Large intestine (tissue), 3 donors: Measurements from ENCODE around the gene TMCC2. TPM values are rescaled to one million over a fixed set of nuclear protein-coding genes. Genes with fewer than 3 reads are reported as not detected.
A peak's percentile ranks its signal among the peaks of the same experiment; 100 is the strongest.
"Not testable (repeated sequence)": the region's sequence is repeated elsewhere in the genome, so short reads cannot be mapped to it uniquely, and the experiment has no call there.

Experiments used
- DNase-seq, 2 donors: peaks; one replicate each; pipeline versions ENCODE4 v3.0.0 to v3.0.0-alpha.2; 2013
- H3K27ac ChIP-seq: one replicate; pipeline ENCODE4 v1.5.1; 2013; ENCODE audit warnings: low read length
- H3K27me3 ChIP-seq: 2 replicates; pipeline ENCODE4 v1.6.1; 2013; ENCODE audit warnings: low read length; ENCODE audit not compliant: control insufficient read depth, insufficient read depth
- H3K36me3 ChIP-seq: 2 replicates; pipeline ENCODE4 v1.6.1; 2013; ENCODE audit warnings: low read length; ENCODE audit not compliant: control insufficient read depth, insufficient read depth
- H3K4me1 ChIP-seq: one replicate; pipeline ENCODE4 v1.6.1; 2013; ENCODE audit warnings: low read length; ENCODE audit not compliant: control insufficient read depth, insufficient read depth
- H3K4me3 ChIP-seq: one replicate; pipeline ENCODE4 v1.5.1; 2013; ENCODE audit warnings: low read length
- H3K9me3 ChIP-seq: one replicate; pipeline ENCODE4 v1.6.1; 2013; ENCODE audit warnings: mild to moderate bottlenecking, low read depth, low read length, moderate library complexity; ENCODE audit not compliant: control insufficient read depth
- WGBS: methylation state at CpG from one replicate; pipeline ENCODE4 v1.1.5; 2013; ENCODE audit warnings: low lambda C conversion rate; ENCODE audit not compliant: insufficient coverage; 5-methylcytosine and 5-hydroxymethylcytosine counted together
- polyA plus RNA-seq: library from polyadenylated mRNA; unstranded; fragments of 120-200 nt; gene quantifications from one replicate; pipeline ENCODE4 v1.2.1, GENCODE V29; 2013

TMCC2 gene
- polyA plus RNA-seq, 1 donor = 6.2 TPM

DNA sequence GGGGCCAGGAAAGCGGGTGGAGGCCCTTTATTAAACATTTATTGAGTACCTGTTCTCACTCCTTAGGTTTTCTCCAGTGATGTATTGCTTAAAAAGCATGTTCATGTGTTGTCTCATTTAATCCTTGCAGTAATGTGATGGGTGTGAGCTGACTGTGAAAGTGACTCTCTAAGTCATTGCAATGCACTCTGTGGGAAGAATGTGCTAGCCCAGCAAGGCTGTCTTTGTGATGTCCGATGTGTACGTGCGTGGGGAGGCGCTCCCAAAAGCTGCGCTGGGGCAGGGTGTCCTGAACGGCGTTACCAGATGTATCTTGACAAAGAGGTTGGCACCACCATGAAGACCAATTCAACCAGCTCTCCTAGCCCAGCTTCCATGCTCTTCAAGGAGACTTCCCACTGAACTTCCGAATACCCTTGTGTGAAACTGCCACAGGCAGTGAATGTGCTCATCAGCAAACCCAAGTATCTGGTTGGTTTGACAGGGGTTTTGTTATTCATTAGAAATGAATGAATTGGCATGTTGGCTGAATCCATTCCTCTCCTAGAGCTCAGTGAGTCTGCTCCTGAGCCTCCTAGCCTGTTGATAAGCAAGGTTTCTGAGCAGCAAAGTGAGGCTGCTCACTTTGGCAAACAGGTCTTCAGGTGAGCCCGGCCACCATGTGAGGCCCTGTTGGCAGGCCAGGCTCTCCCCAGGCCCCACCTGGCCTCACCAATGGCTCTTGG, 65.8 kb downstream of the TMCC2 start:
- no peaks in the 10 kb centered on the region for H3K36me3 ChIP-seq
- whole genome bisulfite sequencing = no CpG with 5 or more reads among the region's 10 CpGs
- peak overlapping the region; percentile 68 for H3K27ac ChIP-seq
- H3K9me3 ChIP-seq = no peaks in the 10 kb centered on the region
- no peak overlapping the region for H3K4me3 ChIP-seq
- H3K27me3 ChIP-seq = no peaks in the 10 kb centered on the region
- no peak for DNase-seq
- peaks cover 26% of the 10 kb centered on the region for H3K4me1 ChIP-seq

DNA sequence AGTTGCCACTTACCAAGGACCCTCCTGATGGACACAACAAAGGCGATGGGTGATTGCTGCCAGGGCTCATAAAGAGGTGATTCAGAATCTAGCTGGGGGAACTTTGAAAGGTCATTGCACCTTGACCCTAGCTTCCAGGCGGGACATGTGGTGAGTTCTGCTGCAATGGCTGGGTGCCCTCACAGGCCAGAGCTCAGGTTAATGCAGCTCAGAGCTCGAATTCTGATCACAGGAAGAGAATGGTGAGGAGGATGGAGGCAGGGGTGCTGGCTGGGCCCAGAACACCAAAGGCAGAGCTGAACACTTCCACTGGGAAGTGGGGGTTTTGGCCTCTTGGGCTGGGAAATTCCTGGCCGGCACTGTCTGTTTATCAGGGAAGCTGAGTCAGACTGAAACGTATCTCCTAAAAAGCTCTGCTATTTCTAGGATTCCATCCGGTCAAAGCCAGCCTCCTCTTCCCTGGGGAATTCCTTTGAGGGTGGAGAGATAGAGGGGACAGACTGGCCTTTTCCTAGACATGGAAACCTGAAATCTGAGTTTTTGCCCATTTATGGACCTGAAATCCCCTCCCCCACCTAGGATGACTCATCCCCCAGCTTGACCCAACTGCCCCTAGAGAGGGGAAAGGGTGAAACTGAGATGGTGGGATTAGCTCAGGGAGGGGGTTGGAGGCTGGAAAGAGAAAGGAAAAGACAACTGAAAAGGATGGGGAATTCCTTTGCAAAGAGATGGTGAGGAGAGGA, 66.6 kb downstream of the TMCC2 start:
- Histone ChIP-seq H3K27me3 (no peaks in the 10 kb centered on the region), H3K9me3 (no peaks in the 10 kb centered on the region), H3K36me3 (no peaks in the 10 kb centered on the region), H3K27ac (peak overlapping the region; percentile 68), H3K4me3 (no peak overlapping the region), H3K4me1 (peaks cover 26% of the 10 kb centered on the region)
- WGBS = no CpG with 5 or more reads among the region's 6 CpGs
- DNase-seq = peak; percentile 60 to 83

DNA sequence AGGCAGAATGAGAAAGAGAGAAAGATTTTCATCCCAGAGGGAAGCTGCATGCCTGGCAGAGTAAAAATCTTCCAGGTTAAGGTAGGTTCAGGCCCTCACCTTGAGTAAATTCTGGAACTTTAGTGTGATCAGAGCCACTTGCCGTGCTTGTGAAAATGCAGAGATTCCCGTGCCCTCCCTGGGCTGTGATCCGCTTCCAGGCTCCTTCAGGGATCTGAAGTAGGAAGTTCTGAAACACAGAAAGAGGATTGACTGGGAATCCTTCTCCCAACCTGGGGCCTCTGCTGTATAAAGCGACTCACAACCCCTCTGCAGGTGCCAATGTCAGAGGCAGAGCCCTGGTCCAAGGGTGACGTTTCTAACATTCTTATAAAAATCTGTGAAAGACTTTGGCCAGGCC, 67.2 kb downstream of the TMCC2 start:
- no CpG with 5 or more reads among the region's 5 CpGs for WGBS
- no peaks in the 10 kb centered on the region for H3K36me3 ChIP-seq
- H3K4me1 ChIP-seq = peaks cover 26% of the 10 kb centered on the region
- H3K4me3 ChIP-seq = no peak overlapping the region
- no peaks in the 10 kb centered on the region for H3K9me3 ChIP-seq
- no peaks in the 10 kb centered on the region for H3K27me3 ChIP-seq
- no peak for DNase-seq
- peak overlapping the region; percentile 68 for H3K27ac ChIP-seq

DNA sequence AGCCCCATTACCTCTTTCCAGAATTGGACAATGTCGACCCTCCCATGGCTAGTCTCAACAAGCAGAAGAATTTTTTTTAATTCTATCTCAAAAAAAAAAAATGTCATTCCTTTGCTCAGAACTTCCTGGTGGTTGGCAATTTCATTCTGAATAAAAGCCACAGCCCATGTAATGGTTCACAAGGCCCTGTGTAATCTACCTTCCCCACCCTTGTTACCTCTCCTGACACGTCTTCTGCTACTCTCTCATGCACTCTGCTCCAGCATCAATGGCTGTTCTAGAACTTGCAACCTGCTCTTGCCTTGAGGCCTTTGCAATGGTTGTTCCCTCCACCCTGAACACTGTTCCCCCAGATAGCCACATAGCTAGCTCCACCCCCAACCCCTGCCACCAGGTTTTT, 68.4 kb downstream of the TMCC2 start:
- WGBS = 67% methylated on average over 1 of the region's 2 CpGs

DNA sequence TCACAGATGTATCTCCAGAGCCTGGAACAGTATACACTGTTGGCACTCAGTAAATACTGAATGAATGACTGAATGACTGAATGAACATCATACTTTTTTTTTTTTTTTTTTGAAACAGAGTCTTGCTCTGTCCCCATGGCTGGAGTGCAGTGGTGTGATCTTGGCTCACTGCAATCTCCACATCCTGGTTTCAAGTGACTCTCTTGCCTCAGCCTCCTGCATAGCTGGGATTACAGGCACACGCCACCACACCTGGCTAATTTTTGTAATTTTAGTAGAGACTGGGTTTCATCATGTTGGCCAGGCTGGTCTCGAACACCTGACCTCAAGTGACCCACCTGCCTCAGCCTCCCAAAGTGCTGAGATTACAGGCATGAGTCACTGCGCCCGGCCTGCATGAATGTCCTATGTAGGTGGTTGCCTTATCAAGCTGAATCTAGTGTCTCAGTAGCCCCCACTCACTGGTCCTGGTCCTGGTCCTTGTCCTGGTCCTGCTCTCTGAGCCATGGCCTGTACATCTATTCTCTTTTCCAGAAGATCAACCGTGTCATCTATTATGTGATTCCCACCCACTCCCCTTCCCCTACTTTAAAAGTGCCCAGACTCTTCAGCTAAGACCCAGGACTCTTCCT, 69.9 kb downstream of the TMCC2 start:
- 88% methylated on average over 1 of the region's 5 CpGs for whole genome bisulfite sequencing
- not testable (repeated sequence) for H3K27ac ChIP-seq, H3K27me3 ChIP-seq, DNase-seq, H3K9me3 ChIP-seq, H3K36me3 ChIP-seq, H3K4me3 ChIP-seq
- peaks cover 46% of the 10 kb centered on the region for H3K4me1 ChIP-seq

More for the DNA sequence above, 68.4 kb downstream of the TMCC2 start:
- no peaks in the 10 kb centered on the region for H3K36me3 ChIP-seq
- H3K9me3 ChIP-seq = no peaks in the 10 kb centered on the region
- H3K4me1 ChIP-seq = peaks cover 32% of the 10 kb centered on the region
- no peak for DNase-seq
- H3K4me3 ChIP-seq = no peak overlapping the region
- H3K27ac ChIP-seq = no peak overlapping the region
- H3K27me3 ChIP-seq = no peaks in the 10 kb centered on the region

DNA sequence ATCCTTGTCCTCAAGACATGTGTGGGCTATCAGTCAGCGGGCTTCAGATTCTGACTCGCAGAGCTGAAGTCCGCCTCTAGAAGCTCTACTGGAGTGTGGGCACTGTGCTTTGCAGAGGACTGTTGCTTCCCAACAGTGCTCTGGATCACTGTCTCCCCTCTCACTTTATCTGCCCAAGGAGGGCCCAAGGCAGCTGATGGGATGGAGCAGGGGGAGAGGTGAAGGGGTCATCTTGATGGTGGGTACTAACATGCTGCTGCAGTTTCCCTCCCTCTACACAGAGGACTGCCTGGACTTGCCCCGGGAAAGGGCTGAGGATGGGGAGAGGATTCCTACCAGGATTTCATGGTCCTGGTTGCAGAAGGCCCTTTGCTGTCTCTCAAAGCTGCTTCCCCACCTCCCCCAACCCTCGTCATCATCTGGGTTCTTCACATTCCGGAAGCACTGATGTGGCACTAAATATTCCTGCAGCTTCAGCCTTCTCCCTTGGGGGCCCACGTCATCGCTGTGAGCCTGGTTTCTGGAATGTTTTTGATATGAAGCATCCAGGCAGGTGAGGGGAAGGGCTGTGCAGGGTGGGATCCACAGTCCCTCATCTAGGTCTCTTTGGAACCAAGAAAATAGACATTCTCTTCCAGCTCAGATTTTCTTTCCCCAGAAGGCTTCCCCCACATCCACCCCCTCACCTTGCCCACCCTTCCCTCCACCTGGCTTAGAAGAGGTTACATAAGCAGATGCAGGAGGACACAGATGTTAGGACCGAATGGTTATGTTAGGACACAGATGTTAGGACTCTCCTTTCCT, 70.6 kb downstream of the TMCC2 start:
- DNase-seq = no peak

DNA sequence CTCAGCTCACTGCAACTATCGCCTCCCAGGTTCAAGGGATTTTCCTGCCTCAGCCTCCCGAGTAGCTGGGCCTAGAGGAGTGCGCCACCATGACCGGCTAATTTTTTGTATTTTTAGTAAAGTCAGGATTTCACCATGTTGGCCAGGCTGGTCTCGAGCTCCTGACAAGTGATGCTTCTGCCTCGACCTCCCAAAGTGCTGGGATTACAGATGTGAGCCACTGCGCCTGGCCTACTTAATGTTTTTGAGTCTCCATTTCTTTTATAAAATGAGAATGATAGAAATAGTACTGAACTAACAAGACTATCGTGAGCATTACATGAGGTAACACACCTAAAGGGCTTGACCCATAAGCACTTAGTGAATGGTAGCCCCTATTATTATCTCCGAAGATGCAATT, 72.4 kb downstream of the TMCC2 start:
- DNase-seq = no peak
- H3K4me3 ChIP-seq = no peak overlapping the region
- peaks cover 25% of the 10 kb centered on the region for H3K36me3 ChIP-seq
- no peak overlapping the region for H3K27ac ChIP-seq
- no peaks in the 10 kb centered on the region for H3K9me3 ChIP-seq
- no peaks in the 10 kb centered on the region for H3K27me3 ChIP-seq
- peaks cover 31% of the 10 kb centered on the region for H3K4me1 ChIP-seq
- WGBS = no CpG with 5 or more reads among the region's 9 CpGs

More for the DNA sequence above, 70.6 kb downstream of the TMCC2 start:
- H3K4me3 ChIP-seq = no peak overlapping the region
- no peak overlapping the region for H3K27ac ChIP-seq
- peaks cover 48% of the 10 kb centered on the region for H3K4me1 ChIP-seq
- no peaks in the 10 kb centered on the region for H3K27me3 ChIP-seq
- no peaks in the 10 kb centered on the region for H3K9me3 ChIP-seq
- H3K36me3 ChIP-seq = peaks cover 7% of the 10 kb centered on the region
- no CpG with 5 or more reads among the region's 9 CpGs for WGBS

DNA sequence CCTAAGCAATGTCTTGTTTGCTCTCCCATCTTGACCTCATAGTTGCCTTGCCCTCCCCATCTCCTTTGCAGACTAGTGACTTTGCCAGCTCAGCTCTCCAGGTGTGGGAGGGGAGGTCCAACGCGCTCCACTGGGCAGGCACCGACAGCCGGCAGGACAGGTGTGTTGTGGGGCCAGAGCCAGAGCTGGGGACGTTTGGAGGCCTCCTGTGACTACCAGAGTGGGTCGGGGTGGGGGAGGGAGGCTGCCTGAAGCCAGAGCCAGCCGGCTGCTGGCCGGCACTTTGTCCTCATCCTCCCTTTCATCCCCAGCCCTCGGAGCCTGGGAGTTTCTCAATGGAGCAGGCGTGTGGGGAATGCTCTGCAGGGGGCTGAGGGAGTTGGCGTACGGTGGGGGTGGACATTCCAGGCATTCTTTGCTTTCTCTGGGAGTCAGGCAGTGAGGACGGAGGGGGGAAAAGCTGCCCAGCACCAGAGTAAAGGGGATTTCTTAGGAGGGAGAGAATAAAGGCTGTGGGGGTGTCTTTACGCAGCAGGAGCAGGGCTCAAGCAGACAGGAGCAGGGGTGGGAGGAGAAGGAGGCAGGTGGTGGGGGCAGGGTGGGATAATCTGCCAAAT, 73.6 kb downstream of the TMCC2 start:
- Histone ChIP-seq H3K4me3 (no peak overlapping the region), H3K36me3 (peaks cover 35% of the 10 kb centered on the region), H3K4me1 (peaks cover 31% of the 10 kb centered on the region), H3K27me3 (no peaks in the 10 kb centered on the region), H3K9me3 (no peaks in the 10 kb centered on the region), H3K27ac (peak overlapping the region; percentile 91)
- no CpG with 5 or more reads among the region's 14 CpGs for WGBS
- DNase-seq = peak; percentile 92 to 96

DNA sequence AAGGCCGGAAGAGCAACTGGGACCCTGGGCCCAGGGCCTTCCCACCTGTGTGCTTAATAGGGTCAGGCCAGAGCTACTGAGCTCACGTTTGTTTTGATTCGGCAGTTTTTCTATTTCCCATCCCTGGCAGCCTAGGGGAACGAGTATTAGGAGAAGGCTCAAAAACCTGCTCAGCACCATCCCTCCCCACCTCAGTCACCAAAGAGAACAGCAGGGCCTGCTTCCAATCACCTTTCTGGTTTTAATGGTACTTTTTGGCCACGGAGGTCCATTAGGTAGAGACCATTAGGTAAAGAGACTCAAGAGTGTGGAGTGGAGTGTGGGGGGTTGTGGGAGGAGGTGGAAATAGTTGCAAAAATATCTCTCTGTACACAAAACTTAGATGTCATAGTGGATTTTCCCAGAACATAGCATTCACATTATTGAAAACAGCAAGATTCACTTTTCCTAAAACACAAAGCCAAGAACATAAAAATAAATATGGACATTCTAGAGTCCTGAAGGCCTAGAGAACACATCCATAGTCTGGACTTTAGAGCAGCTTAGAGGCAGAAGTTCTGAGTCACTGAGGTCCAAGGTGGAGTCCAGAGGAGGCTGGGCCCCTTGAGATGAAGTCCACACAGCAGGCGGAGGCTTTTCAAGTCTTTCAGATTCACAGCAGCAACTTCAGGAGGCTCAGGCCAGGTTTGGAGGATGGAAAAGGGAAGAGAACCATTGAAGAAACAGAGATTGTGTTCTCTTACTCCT, 74.3 kb downstream of the TMCC2 start:
- no peak overlapping the region for H3K4me3 ChIP-seq
- H3K27me3 ChIP-seq = no peaks in the 10 kb centered on the region
- H3K4me1 ChIP-seq = peaks cover 38% of the 10 kb centered on the region
- H3K36me3 ChIP-seq = peaks cover 41% of the 10 kb centered on the region
- WGBS = no CpG with 5 or more reads among the region's 6 CpGs
- no peaks in the 10 kb centered on the region for H3K9me3 ChIP-seq
- peak; percentile 64 to 84 for DNase-seq
- peak overlapping the region; percentile 91 for H3K27ac ChIP-seq
